Islet of Langerhans (tissue), 1 donor: ENCODE results near the gene CAMTA1.

Source experiments
- FAIRE-seq: peaks from one replicate; lab custom pipeline; 2011; peaks lifted over from hg19 to GRCh38; lab: Jason Lieb, UNC

Gene CAMTA1

GRCh38 chr1:7621334-7622219 is 836.3 kb downstream of the CAMTA1 start:
- FAIRE-seq = no peak

- FAIRE-seq = peak; percentile 41
Measured at GRCh38 chr1:7623842-7624241, 838.6 kb downstream of the CAMTA1 start.

- FAIRE-seq = no peak
Measured at GRCh38 chr1:7624791-7625355, 839.6 kb downstream of the CAMTA1 start.

GRCh38 chr1:7625401-7625800 is 840.1 kb downstream of the CAMTA1 start:
- no peak for FAIRE-seq

- no peak for FAIRE-seq
Measured at GRCh38 chr1:7628273-7628672, 843.0 kb downstream of the CAMTA1 start.

- FAIRE-seq = no peak
Measured at GRCh38 chr1:7629011-7629410, 843.8 kb downstream of the CAMTA1 start.

- FAIRE-seq = no peak
Measured at GRCh38 chr1:7629465-7630195, 844.4 kb downstream of the CAMTA1 start.

- FAIRE-seq = peak; percentile 95
Measured at GRCh38 chr1:7630378-7630777, 845.1 kb downstream of the CAMTA1 start.

GRCh38 chr1:7632176-7632575 is 846.9 kb downstream of the CAMTA1 start:
- FAIRE-seq = no peak

GRCh38 chr1:7632681-7633080 is 847.4 kb downstream of the CAMTA1 start:
- FAIRE-seq = no peak

- no peak for FAIRE-seq
Measured at GRCh38 chr1:7633506-7634245, 848.4 kb downstream of the CAMTA1 start.

GRCh38 chr1:7634546-7635240 is 849.4 kb downstream of the CAMTA1 start:
- no peak for FAIRE-seq

GRCh38 chr1:7636795-7637526 is 851.7 kb downstream of the CAMTA1 start:
- no peak for FAIRE-seq

- no peak for FAIRE-seq
Measured at GRCh38 chr1:7638078-7638477, 852.8 kb downstream of the CAMTA1 start.

- FAIRE-seq = no peak
Measured at GRCh38 chr1:7639435-7640131, 854.3 kb downstream of the CAMTA1 start.

GRCh38 chr1:7640350-7640749 is 855.1 kb downstream of the CAMTA1 start:
- FAIRE-seq = no peak

- FAIRE-seq = no peak
Measured at GRCh38 chr1:7640920-7641585, 855.8 kb downstream of the CAMTA1 start.

GRCh38 chr1:7641587-7642417 is 856.5 kb downstream of the CAMTA1 start:
- no peak for FAIRE-seq

GRCh38 chr1:7642418-7642704 is 857.1 kb downstream of the CAMTA1 start:
- no peak for FAIRE-seq
